GM12865 (cell line): ENCODE data around the gene SELENOI.
"Not testable (repeated sequence)": the region's sequence is repeated elsewhere in the genome, so short reads cannot be mapped to it uniquely, and the experiment has no call there.

Experiments
- DNase-seq: peaks from one replicate; pipeline ENCODE4 v3.0.0; 2010; ENCODE audit warnings: low read depth
- H3K4me3 ChIP-seq: 2 replicates; pipeline ENCODE4 v1.5.1; 2011; ENCODE audit warnings: mild to moderate bottlenecking, low read depth, low read length, control low read depth
- CTCF ChIP-seq: IDR thresholded peaks from 2 replicates; pipeline ENCODE4 v1.5.1; 2011; ENCODE audit warnings: low read length, control low read depth, low read depth, inconsistent platforms; ENCODE audit not compliant: insufficient read depth; ENCODE audit errors: missing control alignments

SELENOI gene

GRCh38 chr2:26347286-26347865 is 1.4 kb downstream of the SELENOI start:
- DNase-seq = peak; percentile 11
- TF ChIP-seq CTCF = no peak
- peak overlapping the region; percentile 63 for H3K4me3 ChIP-seq

- H3K4me3 ChIP-seq = no peak overlapping the region
- TF ChIP-seq CTCF = no peak
- no peak for DNase-seq
These were observed 3.7 kb downstream of the SELENOI start for GRCh38 chr2:26349690-26350089.

GRCh38 chr2:26351375-26352090 is 5.6 kb downstream of the SELENOI start:
- no peak for DNase-seq
- H3K4me3 ChIP-seq = no peak overlapping the region
- no peak for TF ChIP-seq CTCF

- no peak for TF ChIP-seq CTCF
- DNase-seq = no peak
- no peak overlapping the region for H3K4me3 ChIP-seq
These were observed 6.9 kb downstream of the SELENOI start for GRCh38 chr2:26352892-26353291.

GRCh38 chr2:26354469-26354868 is 8.5 kb downstream of the SELENOI start:
- DNase-seq = not testable (repeated sequence)

GRCh38 chr2:26355038-26355995 is 9.4 kb downstream of the SELENOI start:
- TF ChIP-seq CTCF = no peak
- no peak for DNase-seq
- H3K4me3 ChIP-seq = no peak overlapping the region

More at GRCh38 chr2:26354469-26354868, 8.5 kb downstream of the SELENOI start:
- not testable (repeated sequence) for H3K4me3 ChIP-seq

- no peak for DNase-seq
- TF ChIP-seq CTCF = no peak
- H3K4me3 ChIP-seq = no peak overlapping the region
These were observed 10.2 kb downstream of the SELENOI start for GRCh38 chr2:26356111-26356510.
